NT2/D1 (cell line): Measurements from ENCODE around the gene ASPG.

Experiments
- DNase-seq: peaks from one replicate; pipeline ENCODE4 v3.0.0-alpha.2; 2011; ENCODE audit warnings: low read depth, low spot score
- H3K27me3 ChIP-seq: 2 replicates; pipeline ENCODE4 v1.6.0; 2011; ENCODE audit warnings: mild to moderate bottlenecking; ENCODE audit not compliant: insufficient read length, insufficient read depth
- H3K36me3 ChIP-seq: 2 replicates; pipeline ENCODE4 v1.6.1; 2011; ENCODE audit warnings: mild to moderate bottlenecking, low read length, mixed read lengths; ENCODE audit not compliant: insufficient read depth, insufficient read length
- H3K4me1 ChIP-seq: 2 replicates; pipeline ENCODE4 v1.5.1; 2011; ENCODE audit not compliant: insufficient read depth, insufficient read length
- H3K4me3 ChIP-seq: 2 replicates; pipeline ENCODE4 v1.5.1; 2011; ENCODE audit warnings: low read depth; ENCODE audit not compliant: insufficient read length
- H3K9ac ChIP-seq: 2 replicates; pipeline ENCODE4 v1.6.0; 2011; ENCODE audit warnings: low read depth; ENCODE audit not compliant: insufficient read length
- H3K9me3 ChIP-seq: 2 replicates; pipeline ENCODE4 v1.5.1; 2011; ENCODE audit warnings: mild to moderate bottlenecking, low read length; ENCODE audit not compliant: insufficient read depth
- SUZ12 ChIP-seq: IDR thresholded peaks from 2 replicates; pipeline ENCODE4 v1.6.1; 2011; ENCODE audit not compliant: insufficient read length, insufficient read depth; ENCODE audit errors: extremely low read depth
- YY1 ChIP-seq: IDR thresholded peaks from 2 replicates; pipeline ENCODE4 v1.6.1; 2011; ENCODE audit not compliant: insufficient read length, insufficient read depth
- ZNF274 ChIP-seq: IDR thresholded peaks from 2 replicates; pipeline ENCODE4 v1.6.1; 2011; ENCODE audit warnings: mild to moderate bottlenecking, low read depth, low read length

Gene ASPG

DNA sequence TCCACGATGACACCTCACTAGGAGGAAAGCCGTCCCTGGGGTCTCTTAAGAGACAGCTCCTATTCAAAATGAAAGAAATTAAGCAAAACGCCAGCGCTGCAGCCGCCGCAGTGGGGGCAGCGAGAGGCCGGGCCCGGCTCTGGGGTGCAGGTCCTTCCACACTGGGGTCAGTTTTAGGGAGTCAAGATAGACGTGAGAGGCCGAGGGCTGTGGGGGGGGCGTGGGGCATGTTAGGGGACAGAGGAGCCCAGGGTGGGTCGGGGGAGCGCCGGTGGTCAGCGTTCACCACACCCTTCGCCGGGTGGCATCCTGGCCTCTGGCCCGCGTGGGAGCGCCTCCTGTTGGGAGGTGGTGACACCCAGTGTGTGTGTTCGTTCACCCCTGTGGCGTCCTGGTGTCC lies 78.5 kb downstream of the ASPG start:
- no peak overlapping the region for H3K9ac ChIP-seq
- TF ChIP-seq YY1 (no peak), SUZ12 (no peak), ZNF274 (no peak)
- H3K4me3 ChIP-seq = no peak overlapping the region
- peaks cover 11% of the 10 kb centered on the region for H3K4me1 ChIP-seq
- peaks cover 5% of the 10 kb centered on the region for H3K36me3 ChIP-seq
- no peaks in the 10 kb centered on the region for H3K27me3 ChIP-seq
- H3K9me3 ChIP-seq = no peaks in the 10 kb centered on the region
- no peak for DNase-seq

DNA sequence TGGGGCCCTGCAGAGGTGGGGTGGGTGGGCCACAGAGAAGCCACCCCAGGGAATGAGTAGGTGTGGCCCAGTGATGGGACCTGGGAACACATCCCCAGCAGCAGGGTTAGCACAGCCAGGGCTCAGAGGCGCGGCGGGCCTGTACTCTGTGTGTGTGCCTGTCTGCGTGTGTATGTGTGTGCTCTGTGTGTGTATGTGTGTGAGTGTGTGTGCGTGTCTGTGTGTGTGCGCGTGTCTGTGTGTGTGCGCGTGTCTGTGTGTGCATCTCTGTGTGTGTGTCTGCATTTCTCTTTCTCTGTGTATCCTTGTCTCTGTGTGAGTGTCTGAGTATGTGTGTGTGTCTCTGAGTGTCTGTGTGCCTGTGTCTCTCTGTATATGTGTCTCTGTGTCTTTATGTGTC lies 79.0 kb downstream of the ASPG start:
- no peaks in the 10 kb centered on the region for H3K9me3 ChIP-seq
- DNase-seq = no peak
- H3K4me1 ChIP-seq = peaks cover 12% of the 10 kb centered on the region
- peaks cover 5% of the 10 kb centered on the region for H3K36me3 ChIP-seq
- H3K9ac ChIP-seq = no peak overlapping the region
- no peak overlapping the region for H3K4me3 ChIP-seq
- H3K27me3 ChIP-seq = no peaks in the 10 kb centered on the region
- no peak for TF ChIP-seq YY1
- no peak for TF ChIP-seq SUZ12
- no peak for TF ChIP-seq ZNF274
